ENCODE data around the gene STAB2.

The STAB2 gene

GRCh38 chr12:103751171-103751570 is 164.1 kb downstream of the STAB2 start:
- no peak for DNase-seq

- DNase-seq, result no peak
These were observed 164.5 kb downstream of the STAB2 start for GRCh38 chr12:103751600-103751999.

- no peak for DNase-seq
These were observed 168.4 kb downstream of the STAB2 start for GRCh38 chr12:103755425-103755824.

GRCh38 chr12:103756443-103756842 is 169.4 kb downstream of the STAB2 start:
- no peak for DNase-seq

- DNase-seq, result no peak
These were observed 170.2 kb downstream of the STAB2 start for GRCh38 chr12:103757248-103757647.

- no peak for DNase-seq
These were observed 171.4 kb downstream of the STAB2 start for GRCh38 chr12:103758310-103759089.

GRCh38 chr12:103762473-103762872 is 175.4 kb downstream of the STAB2 start:
- no peak for DNase-seq

- DNase-seq, result no peak
These were observed 178.2 kb downstream of the STAB2 start for GRCh38 chr12:103765322-103765721.

GRCh38 chr12:103766028-103766427 is 179.0 kb downstream of the STAB2 start:
- no peak for DNase-seq

GRCh38 chr12:103768467-103769123 is 181.5 kb downstream of the STAB2 start:
- no peak for DNase-seq

- peak in 1 of 2 experiments; percentile 7 for DNase-seq
These were observed 182.3 kb downstream of the STAB2 start for GRCh38 chr12:103769240-103769945.

GRCh38 chr12:103771466-103771865 is 184.4 kb downstream of the STAB2 start:
- DNase-seq, result peak; percentile 6 to 44

- DNase-seq, result no peak
These were observed 185.5 kb downstream of the STAB2 start for GRCh38 chr12:103772367-103773108.

GRCh38 chr12:103773109-103773910 is 186.2 kb downstream of the STAB2 start:
- no peak for DNase-seq

- DNase-seq, result no peak
These were observed 188.0 kb downstream of the STAB2 start for GRCh38 chr12:103774977-103775560.

- DNase-seq, result no peak
These were observed 191.7 kb downstream of the STAB2 start for GRCh38 chr12:103778781-103779180.

GRCh38 chr12:103779410-103780092 is 192.5 kb downstream of the STAB2 start:
- peak; percentile 89 to 100 for DNase-seq

GRCh38 chr12:103780093-103780440 is 193.0 kb downstream of the STAB2 start:
- DNase-seq, result no peak

- DNase-seq, result no peak
These were observed 193.9 kb downstream of the STAB2 start for GRCh38 chr12:103780992-103781391.

- no peak for DNase-seq
These were observed 195.3 kb downstream of the STAB2 start for GRCh38 chr12:103782399-103782798.

All from AML-193 (cell line).